Colonic mucosa (tissue), 4 donors: ENCODE results near the gene ADGRV1. TPM values are rescaled to one million over a fixed set of nuclear protein-coding genes. Genes with fewer than 3 reads are reported as not detected.

Source experiments
- DNase-seq: peaks from one replicate; pipeline ENCODE4 v3.0.0-alpha.2; 2020
- H3K27ac ChIP-seq: fragments of 200-600 bp; one replicate; pipeline ENCODE4 v1.8.0; 2021
- H3K27me3 ChIP-seq: fragments of 200-600 bp; one replicate; pipeline ENCODE4 v1.8.0; 2021
- H3K36me3 ChIP-seq: fragments of 200-600 bp; one replicate; pipeline ENCODE4 v1.8.0; 2021
- H3K4me1 ChIP-seq: fragments of 200-600 bp; one replicate; pipeline ENCODE4 v1.8.0; 2021; ENCODE audit warnings: mild to moderate bottlenecking
- H3K4me3 ChIP-seq: fragments of 200-600 bp; one replicate; pipeline ENCODE4 v1.8.0; 2021
- H3K9ac ChIP-seq, 2 donors: one replicate each; pipeline ENCODE4 v1.7.0; 2013; ENCODE audit warnings: control low read depth in 2 of 2, low read depth in 2 of 2, low read length in 2 of 2
- H3K9me3 ChIP-seq: fragments of 200-600 bp; one replicate; pipeline ENCODE4 v1.8.0; 2021
- CTCF ChIP-seq: fragments of 200-600 bp; IDR thresholded peaks from one replicate; pipeline ENCODE4 v1.8.0; 2022; ENCODE audit warnings: antibody characterized with exemption, mild to moderate bottlenecking
- intact Hi-C: fragments of 100-400 bp; cut with DNase I; formaldehyde crosslinking; loops from one replicate; pipeline ENCODE4 v1.14.1; 2022
- total RNA-seq, 2 donors: library from RNA; stranded (reverse); fragmentation: NEBNext Ultra II Directional in 1 of 2; extraction: Animal tissue kit (Norgen Biotek cat#: 25700) in 1 of 2; gene quantifications; one replicate each; pipeline ENCODE4 v1.2.1, GENCODE V29; 2021
- donor health status: healthy.
- donor health status: DM: no; HTN: no; CAD: no.
- donor health status: DM: no; HTN: no; CAD: no.

Gene ADGRV1
- total RNA-seq, 2 donors from 2014 or later = 5.1 to 12.9 TPM

DNA sequence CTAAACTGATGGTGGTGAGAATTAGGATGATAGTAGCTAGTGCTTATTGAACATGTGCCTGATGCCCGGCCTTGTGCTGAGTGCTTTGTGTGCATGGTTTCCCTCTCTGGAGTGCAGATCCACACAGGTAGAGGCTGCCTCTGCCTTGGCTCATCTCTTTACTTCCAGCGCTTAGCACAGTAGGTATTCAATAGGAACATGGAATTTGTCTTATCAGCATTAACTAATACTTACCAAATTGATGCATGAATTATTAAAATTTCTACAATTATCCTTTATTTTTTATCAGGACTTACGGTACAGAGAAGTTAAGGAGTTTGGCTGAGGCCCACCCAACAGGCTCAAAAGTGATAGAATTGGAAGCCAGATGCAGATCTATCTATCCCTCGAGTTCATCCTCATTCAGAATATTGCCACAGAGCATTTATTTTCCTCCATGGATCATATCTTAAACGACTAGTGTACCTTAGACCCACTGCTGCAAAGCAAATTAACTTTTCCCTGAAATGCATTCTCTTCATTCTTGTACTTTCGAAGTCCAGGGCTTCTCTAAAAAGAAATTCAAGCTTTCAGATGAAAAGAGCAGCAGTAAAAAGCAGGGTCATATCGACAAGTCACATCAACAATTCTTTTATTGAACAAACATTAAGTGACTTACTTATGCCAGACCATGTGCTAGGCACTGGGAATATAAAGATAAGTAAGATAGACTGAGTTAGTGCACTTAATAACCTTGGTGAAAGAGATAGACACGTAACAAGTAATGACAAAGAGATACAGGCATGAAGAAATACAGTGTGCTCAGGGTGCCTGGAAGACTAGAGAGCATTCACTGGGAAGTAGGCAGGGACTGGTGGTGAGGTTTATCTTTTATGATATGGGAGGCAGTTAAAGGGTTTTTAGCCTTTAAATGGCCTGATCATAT, 534.5 kb downstream of the ADGRV1 start:
- H3K27ac ChIP-seq = no peak overlapping the region
- H3K9me3 ChIP-seq = no peaks in the 10 kb centered on the region
- H3K4me3 ChIP-seq = no peak overlapping the region
- no peaks in the 10 kb centered on the region for H3K36me3 ChIP-seq
- H3K4me1 ChIP-seq = no peaks in the 10 kb centered on the region
- H3K9ac ChIP-seq = no peak overlapping the region
- no peak for TF ChIP-seq CTCF
- no peaks in the 10 kb centered on the region for H3K27me3 ChIP-seq
- DNase-seq = no peak
- intact Hi-C loops = no loop called here

- no peak for TF ChIP-seq CTCF
- DNase-seq = no peak
- H3K9me3 ChIP-seq = no peaks in the 10 kb centered on the region
- H3K4me1 ChIP-seq = no peaks in the 10 kb centered on the region
- intact Hi-C loops = no loop called here
- H3K9ac ChIP-seq = no peak overlapping the region
- H3K36me3 ChIP-seq = no peaks in the 10 kb centered on the region
- no peak overlapping the region for H3K4me3 ChIP-seq
- no peak overlapping the region for H3K27ac ChIP-seq
- H3K27me3 ChIP-seq = no peaks in the 10 kb centered on the region
Observed at GRCh38 chr5:91095313-91095712, 536.7 kb downstream of the ADGRV1 start.

GRCh38 chr5:91095786-91096385, 537.3 kb downstream of the ADGRV1 start:
- H3K4me3 ChIP-seq = no peak overlapping the region
- DNase-seq = no peak
- no peaks in the 10 kb centered on the region for H3K36me3 ChIP-seq
- H3K9me3 ChIP-seq = no peaks in the 10 kb centered on the region
- no peaks in the 10 kb centered on the region for H3K27me3 ChIP-seq
- no peak for TF ChIP-seq CTCF
- H3K27ac ChIP-seq = no peak overlapping the region
- intact Hi-C loops = no loop called here
- H3K9ac ChIP-seq = no peak overlapping the region
- no peaks in the 10 kb centered on the region for H3K4me1 ChIP-seq

DNA sequence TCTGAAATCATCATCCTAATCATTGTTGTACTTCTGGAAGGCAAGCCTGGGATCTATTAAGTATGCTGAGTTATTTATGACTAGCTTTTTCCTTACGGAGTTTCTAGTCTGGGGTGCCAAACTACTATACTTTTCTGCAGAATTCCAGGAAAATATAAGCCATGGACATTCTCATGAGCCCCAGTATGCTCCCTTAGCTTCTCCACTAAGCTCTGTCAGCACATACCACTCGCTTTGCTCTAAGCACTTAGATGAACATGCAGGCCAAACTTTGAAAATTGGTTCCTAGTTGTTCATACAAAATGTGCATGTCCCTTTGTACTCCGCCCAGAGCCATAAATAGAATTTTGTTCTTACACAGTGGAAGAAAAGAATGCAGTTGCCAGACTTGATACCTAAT, 539.9 kb downstream of the ADGRV1 start:
- H3K9me3 ChIP-seq = no peaks in the 10 kb centered on the region
- intact Hi-C loops = loop anchor here (2.0 kb wide), 1 partner anchor 164 kb away; no protein-coding TSS in a partner anchor

More for the DNA sequence above, 539.9 kb downstream of the ADGRV1 start:
- Histone ChIP-seq H3K36me3 (no peaks in the 10 kb centered on the region), H3K4me3 (no peak overlapping the region), H3K27ac (no peak overlapping the region), H3K27me3 (no peaks in the 10 kb centered on the region), H3K9ac (no peak overlapping the region), H3K4me1 (peaks cover 2% of the 10 kb centered on the region)
- no peak for TF ChIP-seq CTCF
- DNase-seq = no peak
